Heart right ventricle (tissue), 16 donors: ENCODE data around the gene TMEM266. TPM values are rescaled to one million over a fixed set of nuclear protein-coding genes. Genes with fewer than 3 reads are reported as not detected.

Experiments
- ATAC-seq, 8 donors: fragments of 200-7000 bp; cut with Tn5 transposase; one replicate each; pipeline ENCODE4 v1.9.1; 2020; ENCODE audit warnings: mild to moderate bottlenecking in 8 of 8, moderate library complexity in 8 of 8, moderate number of reproducible peaks in 1 of 8
- DNase-seq, 2 donors: peaks; one replicate each; pipeline ENCODE4 v3.0.0-alpha.2; 2020
- H3K27ac ChIP-seq, 10 donors: fragments of 200-600 bp; sonication (generic) in 2 of 10; one replicate each; pipeline versions ENCODE4 v1.5.0 to v1.8.0; 2020 to 2022; ENCODE audit warnings: mild to moderate bottlenecking in 3 of 10
- H3K27me3 ChIP-seq, 7 donors: fragments of 200-600 bp; one replicate each; pipeline ENCODE4 v1.8.0; 2021 to 2022; ENCODE audit warnings: mild to moderate bottlenecking in 2 of 7
- H3K36me3 ChIP-seq, 9 donors: fragments of 200-600 bp; sonication (generic) in 1 of 9; one replicate each; pipeline versions ENCODE4 v1.5.0 to v1.8.0; 2020 to 2022; ENCODE audit warnings: mild to moderate bottlenecking in 2 of 9
- H3K4me1 ChIP-seq, 9 donors: fragments of 200-600 bp; sonication (generic) in 1 of 9; one replicate each; pipeline versions ENCODE4 v1.5.0 to v1.8.0; 2020 to 2022; ENCODE audit warnings: mild to moderate bottlenecking in 4 of 9
- H3K4me3 ChIP-seq, 10 donors: fragments of 200-600 bp; sonication (generic) in 2 of 10; one replicate each; pipeline versions ENCODE4 v1.5.0 to v1.8.0; 2020 to 2022; ENCODE audit warnings: mild to moderate bottlenecking in 7 of 10, moderate library complexity in 2 of 10
- H3K9me3 ChIP-seq, 11 donors: fragments of 200-600 bp in 10 of 11; sonication (generic) in 2 of 11; one replicate each; pipeline versions ENCODE4 v1.5.0 to v1.8.0; 2013 to 2022; ENCODE audit warnings: mild to moderate bottlenecking in 2 of 11, control low read depth in 1 of 11, moderate library complexity in 1 of 11
- CTCF ChIP-seq, 9 donors: fragments of 200-600 bp; sonication (generic) in 2 of 9; IDR thresholded peaks; one replicate each; pipeline versions ENCODE4 v1.5.0 to v1.8.0; 2021 to 2022; ENCODE audit warnings: antibody characterized with exemption in 9 of 9, mild to moderate bottlenecking in 5 of 9, moderate library complexity in 1 of 9
- WGBS, 2 donors: extraction: QIAGEN DNeasy Blood & Tissue Kit; methylation state at CpG; one replicate each; pipeline ENCODE4 v1.1.7; 2013; ENCODE audit warnings: inconsistent platforms in 1 of 2; 5-methylcytosine and 5-hydroxymethylcytosine counted together
- intact Hi-C, 10 donors: fragments of 100-400 bp; cut with DNase I; formaldehyde crosslinking; loops; one replicate each; pipeline versions ENCODE4 v1.11.1 to v1.14.2; 2022
- polyA plus RNA-seq, 2 donors: library from polyadenylated mRNA; stranded (reverse); fragments of 200-250 nt; gene quantifications; one replicate each; pipeline ENCODE4 v1.2.3, GENCODE V29; 2013
- total RNA-seq, 10 donors: library from RNA; stranded (reverse); fragmentation: NEBNext Ultra II Directional in 3 of 10; extraction: Animal tissue kit (Norgen Biotek cat#: 25700) in 3 of 10; gene quantifications; one replicate each; pipeline versions ENCODE4 v1.2.1 to v1.2.4, GENCODE V29; 2021 to 2023
- donor health status: Arrhythmogenic right ventricular cardiomyopathy.
- donor health status: ischemic (EF 13 %, LVEDD 7.1; RV severe dilation, severe dysfunction).
- donor health status: healthy with polysubstance abuse.
- donor health status: DM: no; HTN: yes; CAD: no.
- donor health status: DM: no; HTN: no; CAD: no.
- donor health status: ischemic (EF 25% LVEDD 6.9; RV normal size, moderate dysfunction).
- donor health status: ischemic (EF 25% LVEDD 5.7; RV mildly dilated, moderate dysfunction).
- donor health status: healthy.
- donor health status: DM: yes; HTN: yes; CAD: no.
- donor health status: Ischemic cardiomyopathy.
- donor health status: ischemic (EF 35%, LVEDD 5.7; RV mildly dilated, moderate dysfunction).
- donor health status: nonischemic (EF 11% LVEDD 7.7; RV severe dilation, severe dysfunction).
- donor health status: DM: yes; HTN: yes; CAD: no.
- donor health status: PGD.
- donor health status: ischemic (EF 29% LVEDD 5.4; RV normal size, mild dysfunction).
- donor health status: nonischemic (EF 23%, LVEDD 6.1; RV moderate dilation, normal function).

The TMEM266 gene
- total and polyA plus RNA-seq, 12 donors: 0.01 to 0.30 (median 0.15) TPM; not detected in 3

GRCh38 chr15:76123031-76123430 is 63.2 kb downstream of the TMEM266 start:
- H3K27ac ChIP-seq: no peak overlapping the region
- TF ChIP-seq CTCF (IDR thresholded peaks at IDR 0.05): no peak
- peaks cover 0 to 38% (median 9%) of the 10 kb centered on the region in 7 donors for H3K27me3 ChIP-seq
- H3K4me1 ChIP-seq: no peaks in the 10 kb centered on the region
- peaks cover 0 to 8% (median 0%) of the 10 kb centered on the region in 11 donors for H3K9me3 ChIP-seq
- no peak overlapping the region for H3K4me3 ChIP-seq
- ATAC-seq: no peak
- no peak for DNase-seq
- no peaks in the 10 kb centered on the region for H3K36me3 ChIP-seq
- intact Hi-C loops: no loop called here

- Histone ChIP-seq H3K27me3 (peaks cover 0 to 72% (median 22%) of the 10 kb centered on the region in 7 donors), H3K4me1 (no peaks in the 10 kb centered on the region), H3K4me3 (no peak overlapping the region), H3K9me3 (peaks cover 0 to 8% (median 0%) of the 10 kb centered on the region in 11 donors), H3K36me3 (no peaks in the 10 kb centered on the region), H3K27ac (no peak overlapping the region)
- TF ChIP-seq CTCF (IDR thresholded peaks at IDR 0.05): no peak
- intact Hi-C loops: loop anchor here in 1 of 10 donors (5.0 kb wide), 1 partner anchor 60 kb away; no protein-coding TSS in a partner anchor
- 75 to 82% methylated on average over 2 of the region's 2 CpGs for WGBS, 2 donors
- ATAC-seq (no peak), DNase-seq (no peak)
Measured at GRCh38 chr15:76127169-76127568, 67.4 kb downstream of the TMEM266 start.

- Histone ChIP-seq H3K4me1 (no peaks in the 10 kb centered on the region), H3K9me3 (peaks cover 0 to 8% (median 0%) of the 10 kb centered on the region in 11 donors), H3K4me3 (no peak overlapping the region), H3K36me3 (no peaks in the 10 kb centered on the region), H3K27me3 (peaks cover 0 to 75% (median 22%) of the 10 kb centered on the region in 7 donors), H3K27ac (no peak overlapping the region)
- intact Hi-C loops: loop anchor here in 1 of 10 donors (5.0 kb wide), 1 partner anchor 61 kb away; no protein-coding TSS in a partner anchor
- TF ChIP-seq CTCF (IDR thresholded peaks at IDR 0.05): no peak
- WGBS, 2 donors: 58 to 60% methylated on average over 4 of the region's 4 CpGs
- no peak for DNase-seq
- ATAC-seq: no peak
Measured at GRCh38 chr15:76127880-76128279, 68.1 kb downstream of the TMEM266 start.

GRCh38 chr15:76134537-76134936 is 74.8 kb downstream of the TMEM266 start:
- DNase-seq (no peak), ATAC-seq (no peak)
- Histone ChIP-seq H3K9me3 (no peaks in the 10 kb centered on the region), H3K27ac (no peak overlapping the region), H3K4me3 (no peak overlapping the region), H3K27me3 (peaks cover 0 to 36% (median 7%) of the 10 kb centered on the region in 7 donors), H3K4me1 (peaks cover 0 to 7% (median 3%) of the 10 kb centered on the region in 9 donors), H3K36me3 (no peaks in the 10 kb centered on the region)
- TF ChIP-seq CTCF (IDR thresholded peaks at IDR 0.05): no peak
- 94 to 98% methylated on average over 1 of the region's 1 CpG for WGBS, 2 donors
- intact Hi-C loops: loop anchor here in 2 of 10 donors (10.0 kb wide), 1 partner anchor 320 kb away; no protein-coding TSS in a partner anchor
